HepG2 (cell line): ENCODE results near the gene MLX. TPM values are rescaled to one million over a fixed set of nuclear protein-coding genes. Genes with fewer than 3 reads are reported as not detected.

Experiments
- BORCS8-MEF2B ChIP-seq: sonication (generic); formaldehyde crosslinking; IDR thresholded peaks from 2 replicates; pipeline ENCODE4 v1.8.0; 2022; ENCODE audit warnings: mild to moderate bottlenecking, missing genetic modification reagents
- CHD4 ChIP-seq: fragments of 200-600 bp; sonication (generic); IDR thresholded peaks from 2 replicates; pipeline ENCODE4 v1.7.0; 2017; ENCODE audit warnings: mild to moderate bottlenecking, low read length, borderline replicate concordance
- DBP ChIP-seq: sonication (generic); formaldehyde crosslinking; IDR thresholded peaks from 2 replicates; pipeline ENCODE4 v1.4.0; 2020; ENCODE audit warnings: missing genetic modification reagents; ENCODE audit errors: not compliant biosample characterization
- ETV5 ChIP-seq: IDR thresholded peaks from 2 replicates; pipeline ENCODE4 v1.6.1; 2018; ENCODE audit warnings: missing biosample characterization, missing genetic modification reagents, inconsistent platforms, borderline replicate concordance
- HOMEZ ChIP-seq: IDR thresholded peaks from 2 replicates; pipeline ENCODE4 v1.6.1; 2016; ENCODE audit warnings: low read depth
- KMT2B ChIP-seq: IDR thresholded peaks from 2 replicates; pipeline ENCODE4 v1.6.1; 2016; ENCODE audit warnings: missing genetic modification reagents, missing compliant biosample characterization
- MXI1 ChIP-seq: IDR thresholded peaks from 3 replicates; pipeline ENCODE4 v1.6.1; 2012; ENCODE audit warnings: low read depth, low read length, inconsistent platforms, borderline replicate concordance
- NFE2 ChIP-seq: sonication (generic); formaldehyde crosslinking; IDR thresholded peaks from 2 replicates; pipeline ENCODE4 v1.4.0; 2020; ENCODE audit warnings: missing genetic modification reagents
- NR2F2 ChIP-seq: IDR thresholded peaks from 2 replicates; pipeline ENCODE4 v1.6.1; 2012; ENCODE audit warnings: low read depth, inconsistent platforms, borderline replicate concordance
- NR2F6 ChIP-seq, 2 experiments: IDR thresholded peaks; 2 replicates each; pipeline ENCODE4 v1.6.1; 2016; ENCODE audit warnings: antibody characterized with exemption in 1 of 2, mild to moderate bottlenecking in 1 of 2
- REPIN1 ChIP-seq: sonication (generic); formaldehyde crosslinking; IDR thresholded peaks from 2 replicates; pipeline ENCODE4 v1.8.0; 2022; ENCODE audit warnings: missing genetic modification reagents, low read depth, mild to moderate bottlenecking, borderline replicate concordance
- SIN3B ChIP-seq: fragments of 150-350 bp; IDR thresholded peaks from 2 replicates; pipeline ENCODE4 v1.6.1; 2014; ENCODE audit warnings: low read length
- SIX4 ChIP-seq: sonication (generic); formaldehyde crosslinking; IDR thresholded peaks from 2 replicates; pipeline ENCODE4 v1.4.0; 2020; ENCODE audit warnings: missing genetic modification reagents
- SKIL ChIP-seq: sonication (generic); formaldehyde crosslinking; IDR thresholded peaks from 2 replicates; pipeline ENCODE4 v1.8.0; 2022; ENCODE audit warnings: missing genetic modification reagents, mild to moderate bottlenecking, moderate library complexity, borderline replicate concordance
- ZBTB34 ChIP-seq: sonication (generic); formaldehyde crosslinking; IDR thresholded peaks from 2 replicates; pipeline ENCODE4 v1.8.0; 2022; ENCODE audit warnings: mild to moderate bottlenecking, missing genetic modification reagents
- ZBTB4 ChIP-seq: sonication (generic); formaldehyde crosslinking; IDR thresholded peaks from 2 replicates; pipeline ENCODE4 v1.4.0; 2020; ENCODE audit warnings: missing genetic modification reagents, mild to moderate bottlenecking, borderline replicate concordance
- ZKSCAN1 ChIP-seq: fragments of 150-350 bp; IDR thresholded peaks from 2 replicates; pipeline ENCODE4 v1.6.1; 2014; ENCODE audit warnings: low read length
- ZNF468 ChIP-seq: sonication (generic); formaldehyde crosslinking; IDR thresholded peaks from 2 replicates; pipeline ENCODE4 v1.8.0; 2022; ENCODE audit warnings: mild to moderate bottlenecking, moderate library complexity, missing genetic modification reagents
- ZNF672 ChIP-seq: sonication (generic); formaldehyde crosslinking; IDR thresholded peaks from 2 replicates; pipeline ENCODE4 v1.8.1; 2022; ENCODE audit warnings: missing genetic modification reagents
- polyA plus RNA-seq, 8 experiments: library from polyadenylated mRNA; depleted of rRNA in 3 of 8; stranded (reverse) in 7 of 8; unstranded in 1 of 8; fragments of >200 nt; fragmentation: Illumina TruSeq in 4 of 8; extraction: Trizol in 4 of 8; gene quantifications; 2 replicates each; pipeline versions ENCODE4 v1.2.1 to v1.2.3, GENCODE V29; 2011 to 2016; ENCODE audit warnings: low read depth in 4 of 8, missing spikeins in 1 of 8, mixed read lengths in 1 of 8; ENCODE audit not compliant: insufficient read depth in 1 of 8
- total RNA-seq, 5 experiments: library from RNA; depleted of rRNA; stranded (reverse); fragments of >200 nt; fragmentation: Illumina TruSeq; extraction: Trizol; gene quantifications; 2 replicates each; pipeline ENCODE4 v1.2.3, GENCODE V29; 2016; ENCODE audit warnings: low read depth in 1 of 5

Gene MLX
- total and polyA plus RNA-seq, 2 of the 13 experiments (the other 11 are each of a cell fraction or from before 2014, with no cell fraction given), result 38.9 to 74.4 TPM

- TF ChIP-seq SIX4 (CRISPR knock-in tag) (no peak), ZBTB4 (0 out of 2 replicates have a peak, but pooled peaks have one; percentile 13), ZNF468 (0 out of 2 replicates have a peak, but pooled peaks have one; percentile 10), SKIL (0 out of 2 replicates have a peak, but pooled peaks have one; percentile 34), SIN3B (no peak), DBP (CRISPR knock-in tag) (peak; percentile 52), NFE2 (CRISPR knock-in tag) (no peak), NR2F6 (IDR thresholded peaks at IDR 0.05) (peak; percentile 59; the same call in 1 of the 2 replicates), NR2F6 (CRISPR knock-in tag; IDR thresholded peaks at IDR 0.05) (peak; percentile 83), KMT2B (CRISPR knock-in tag) (peak; percentile 18; the same call in 1 of the 2 replicates), ZBTB34 (CRISPR knock-in tag) (peak; percentile 38; the same call in 1 of the 2 replicates), NR2F2 (peak; percentile 47; the same call in 1 of the 2 replicates), CHD4 (peak; percentile 87), ZKSCAN1 (no peak), ZNF672 (CRISPR knock-in tag) (no peak), ETV5 (CRISPR knock-in tag) (peak; percentile 6; the same call in 1 of the 2 replicates), REPIN1 (CRISPR knock-in tag) (peak; percentile 16; the same call in 1 of the 2 replicates), HOMEZ (peak; percentile 7; the same call in 1 of the 2 replicates), BORCS8-MEF2B (CRISPR knock-in tag) (0 out of 2 replicates have a peak, but pooled peaks have one; percentile 18), MXI1 (peak; percentile 60; the same call in 1 of the 3 replicates)
These were observed 35.2 kb upstream of the MLX start (continued) for GRCh38 chr17:42531455-42532354.
